ENCODE data around the gene LGR6. TPM values are rescaled to one million over a fixed set of nuclear protein-coding genes. Genes with fewer than 3 reads are reported as not detected.

The LGR6 gene
- total RNA-seq, 6 donors from 2014 or later: 0.46 to 5.2 (median 1.1) TPM

DNA sequence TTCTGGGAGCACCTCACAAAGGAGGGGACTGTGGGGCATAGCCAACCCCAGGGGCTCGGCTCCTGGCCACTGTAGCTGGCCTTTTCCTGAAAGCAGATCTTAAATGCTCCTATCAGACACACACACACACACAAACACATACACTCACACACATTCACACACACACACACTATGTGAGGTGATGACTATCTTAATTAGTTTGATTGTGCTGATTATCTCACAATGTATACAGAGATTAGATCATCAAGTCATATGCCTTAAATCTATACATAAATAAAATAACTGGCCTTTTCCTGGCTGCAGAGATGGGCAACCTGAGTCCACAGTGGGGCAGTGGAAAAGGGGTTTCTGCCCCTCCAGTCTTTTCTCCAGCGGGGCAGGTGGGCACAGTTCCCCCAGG lies 27.1 kb downstream of the LGR6 start:
- no peak overlapping the region for H3K4me3 ChIP-seq
- DNase-seq (no peak), ATAC-seq (ENCODE audit: low FRiP score in 2 of 2) (no peak)
- no peaks in the 10 kb centered on the region for H3K36me3 ChIP-seq
- TF ChIP-seq EP300 (IDR thresholded peaks at IDR 0.05) (no peak), POLR2AphosphoS5 (IDR thresholded peaks at IDR 0.05) (no peak), POLR2A (IDR thresholded peaks at IDR 0.05) (no peak)
- TF ChIP-seq, protein P1, sequence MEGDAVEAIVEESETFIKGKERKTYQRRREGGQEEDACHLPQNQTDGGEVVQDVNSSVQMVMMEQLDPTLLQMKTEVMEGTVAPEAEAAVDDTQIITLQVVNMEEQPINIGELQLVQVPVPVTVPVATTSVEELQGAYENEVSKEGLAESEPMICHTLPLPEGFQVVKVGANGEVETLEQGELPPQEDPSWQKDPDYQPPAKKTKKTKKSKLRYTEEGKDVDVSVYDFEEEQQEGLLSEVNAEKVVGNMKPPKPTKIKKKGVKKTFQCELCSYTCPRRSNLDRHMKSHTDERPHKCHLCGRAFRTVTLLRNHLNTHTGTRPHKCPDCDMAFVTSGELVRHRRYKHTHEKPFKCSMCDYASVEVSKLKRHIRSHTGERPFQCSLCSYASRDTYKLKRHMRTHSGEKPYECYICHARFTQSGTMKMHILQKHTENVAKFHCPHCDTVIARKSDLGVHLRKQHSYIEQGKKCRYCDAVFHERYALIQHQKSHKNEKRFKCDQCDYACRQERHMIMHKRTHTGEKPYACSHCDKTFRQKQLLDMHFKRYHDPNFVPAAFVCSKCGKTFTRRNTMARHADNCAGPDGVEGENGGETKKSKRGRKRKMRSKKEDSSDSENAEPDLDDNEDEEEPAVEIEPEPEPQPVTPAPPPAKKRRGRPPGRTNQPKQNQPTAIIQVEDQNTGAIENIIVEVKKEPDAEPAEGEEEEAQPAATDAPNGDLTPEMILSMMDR (IDR thresholded peaks at IDR 0.05): no peak
- 78 to 89% methylated on average over 2 of the region's 2 CpGs for WGBS, 2 donors
- peaks cover 0 to 4% (median 0%) of the 10 kb centered on the region in 4 donors for H3K4me1 ChIP-seq
- no peaks in the 10 kb centered on the region for H3K9me3 ChIP-seq
- H3K27ac ChIP-seq: no peak overlapping the region
- H3K27me3 ChIP-seq: no peaks in the 10 kb centered on the region

DNA sequence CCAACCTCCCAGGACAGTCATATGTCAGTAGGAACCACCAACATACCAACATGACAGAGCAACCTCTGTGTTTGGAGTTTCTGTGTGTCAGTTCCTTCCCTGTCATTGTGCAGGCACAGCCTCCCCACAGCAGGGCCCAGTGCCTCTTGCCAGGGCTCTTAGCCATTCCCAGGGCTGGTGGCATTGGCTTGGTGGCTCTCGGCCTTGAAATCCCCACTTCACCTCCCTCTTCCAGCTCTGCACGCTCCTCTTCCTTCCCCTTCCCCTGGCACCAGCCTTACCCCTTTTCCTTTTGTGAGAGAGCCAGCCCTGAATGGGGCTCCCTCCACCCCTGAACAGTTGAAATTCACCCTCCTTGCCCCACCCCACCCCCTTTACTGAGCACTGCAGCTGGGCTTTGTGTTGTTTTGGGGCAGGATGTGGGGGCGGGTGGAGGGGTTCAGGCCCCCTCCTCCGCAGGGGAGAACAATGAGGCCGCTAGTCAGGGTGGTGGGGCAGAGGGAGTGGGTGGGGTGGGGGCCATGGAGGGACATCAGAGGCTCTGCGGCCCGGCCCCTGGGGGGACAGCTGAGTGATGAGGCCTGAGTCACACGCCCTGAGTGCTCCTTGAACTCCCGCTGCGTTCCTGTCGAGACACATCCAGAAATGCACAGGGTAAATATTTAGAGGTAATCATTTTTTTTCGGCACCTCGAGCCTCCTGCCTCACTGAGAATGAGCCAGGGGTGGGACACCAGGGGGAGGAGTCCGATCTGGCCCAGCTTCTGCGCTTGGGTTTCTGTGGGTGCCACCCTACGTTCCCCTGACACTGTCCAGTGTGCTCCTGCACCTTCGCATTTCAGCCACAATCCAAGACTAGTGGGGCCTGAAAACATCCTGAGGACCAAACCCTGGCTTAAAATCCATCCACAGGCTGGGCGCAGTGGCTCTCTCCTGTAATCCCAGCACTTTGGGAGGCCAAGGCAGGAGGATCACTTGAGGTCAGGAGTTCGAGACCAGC lies 28.6 kb downstream of the LGR6 start:
- ATAC-seq (ENCODE audit: low FRiP score in 2 of 2): no peak

DNA sequence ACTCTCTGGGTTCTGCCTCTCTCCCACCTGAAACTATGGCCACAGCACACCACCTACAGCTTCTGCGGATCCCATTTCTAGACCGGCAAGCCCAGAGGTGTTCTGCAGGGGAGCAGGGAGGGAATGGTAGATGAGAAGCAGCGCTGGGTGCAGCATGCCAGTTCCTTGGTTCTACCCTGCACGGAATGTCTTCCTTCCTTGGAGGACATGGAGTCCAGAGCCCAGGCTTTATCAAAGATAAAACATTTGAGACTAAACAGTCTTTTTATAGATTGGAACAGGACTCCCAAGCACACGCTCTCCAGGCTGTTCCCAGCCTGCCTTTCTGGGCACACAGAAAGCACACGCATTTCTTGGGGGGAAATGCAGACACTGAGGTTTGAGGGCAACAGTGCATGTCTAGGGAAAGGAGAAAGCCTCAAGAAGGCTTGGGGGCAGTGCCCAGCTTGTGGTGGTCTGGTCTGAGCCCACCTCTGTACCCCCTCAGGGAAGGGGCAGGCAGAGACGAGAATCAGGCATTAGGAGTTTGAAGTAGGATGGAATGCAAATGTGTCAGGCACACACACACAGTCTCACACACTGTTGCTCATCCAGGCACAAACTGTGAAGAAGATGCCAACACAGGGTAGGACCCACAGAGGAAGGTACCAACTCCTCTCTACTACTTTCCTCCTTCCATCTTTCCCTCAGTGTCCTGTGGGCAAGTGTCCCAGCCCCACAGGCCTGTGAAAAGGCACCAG lies 29.7 kb downstream of the LGR6 start:
- TF ChIP-seq EP300 (IDR thresholded peaks at IDR 0.05) (no peak), POLR2A (IDR thresholded peaks at IDR 0.05) (no peak), POLR2AphosphoS5 (IDR thresholded peaks at IDR 0.05) (no peak)
- TF ChIP-seq, protein P1 (IDR thresholded peaks at IDR 0.05): no peak
- H3K27me3 ChIP-seq: no peaks in the 10 kb centered on the region
- no peaks in the 10 kb centered on the region for H3K36me3 ChIP-seq
- DNase-seq (no peak), ATAC-seq (ENCODE audit: low FRiP score in 2 of 2) (no peak)
- no peak overlapping the region for H3K4me3 ChIP-seq
- WGBS, 2 donors: 78 to 83% methylated on average over 7 of the region's 7 CpGs
- no peaks in the 10 kb centered on the region for H3K4me1 ChIP-seq
- H3K27ac ChIP-seq: no peak overlapping the region
- no peaks in the 10 kb centered on the region for H3K9me3 ChIP-seq

More for the DNA sequence above, 28.6 kb downstream of the LGR6 start:
- Histone ChIP-seq H3K4me3 (no peak overlapping the region), H3K27ac (no peak overlapping the region), H3K9me3 (no peaks in the 10 kb centered on the region), H3K4me1 (no peaks in the 10 kb centered on the region), H3K36me3 (no peaks in the 10 kb centered on the region), H3K27me3 (no peaks in the 10 kb centered on the region)
- 51 to 72% methylated on average over 16 to 19 of the region's 19 CpGs for WGBS, 2 donors
- no peak for DNase-seq
- no peak for TF ChIP-seq POLR2A (IDR thresholded peaks at IDR 0.05)

DNA sequence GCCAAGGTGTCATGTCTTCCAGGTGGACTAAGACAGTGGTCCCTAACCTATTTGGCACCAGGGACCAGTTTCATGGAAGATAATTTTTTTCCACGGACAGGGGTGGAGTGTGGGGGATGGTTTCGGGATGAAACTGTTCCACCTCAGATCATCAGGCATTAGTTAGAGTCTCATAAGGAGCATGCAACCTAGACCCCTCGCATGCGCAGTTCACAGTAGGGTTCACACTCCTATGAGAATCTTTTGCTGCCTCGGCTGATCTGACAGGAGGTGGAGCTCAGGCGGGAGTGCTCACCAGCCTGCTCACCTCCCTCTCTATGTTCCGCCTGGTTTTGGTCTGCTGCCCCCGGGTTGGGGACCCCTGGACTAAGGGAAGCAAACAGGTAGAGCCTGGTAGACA lies 30.9 kb downstream of the LGR6 start:
- H3K4me1 ChIP-seq: no peaks in the 10 kb centered on the region
- H3K9me3 ChIP-seq: no peaks in the 10 kb centered on the region
- no peak overlapping the region for H3K27ac ChIP-seq
- 89 to 92% methylated on average over 7 to 8 of the region's 8 CpGs for WGBS, 2 donors
- DNase-seq: no peak
- no peaks in the 10 kb centered on the region for H3K27me3 ChIP-seq
- TF ChIP-seq POLR2AphosphoS5 (IDR thresholded peaks at IDR 0.05) (no peak), POLR2A (IDR thresholded peaks at IDR 0.05) (no peak), EP300 (IDR thresholded peaks at IDR 0.05) (no peak)
- TF ChIP-seq, protein P1 (IDR thresholded peaks at IDR 0.05): no peak
- ATAC-seq (ENCODE audit: low FRiP score in 2 of 2): no peak
- H3K36me3 ChIP-seq: no peaks in the 10 kb centered on the region
- H3K4me3 ChIP-seq: no peak overlapping the region

DNA sequence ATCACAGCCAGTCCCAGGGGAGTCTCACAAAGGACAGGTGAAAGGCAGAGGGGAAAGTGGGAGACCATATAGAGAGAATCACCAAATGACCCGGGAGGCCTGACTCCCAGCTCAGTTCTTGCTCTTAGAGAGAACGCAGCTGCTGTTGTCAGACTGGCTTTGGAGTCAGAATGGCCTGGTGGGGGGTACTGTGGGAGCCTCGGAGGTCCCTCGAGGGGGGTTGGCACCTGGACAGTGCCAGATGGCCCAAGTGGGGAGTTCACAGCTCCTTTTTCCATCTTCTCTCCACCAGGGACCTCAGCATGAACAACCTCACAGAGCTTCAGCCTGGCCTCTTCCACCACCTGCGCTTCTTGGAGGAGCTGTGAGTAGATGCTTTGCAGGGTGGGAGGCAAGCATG lies 31.5 kb downstream of the LGR6 start:
- WGBS, 2 donors: 67 to 73% methylated on average over 3 of the region's 5 CpGs
- Histone ChIP-seq H3K36me3 (no peaks in the 10 kb centered on the region), H3K4me3 (no peak overlapping the region), H3K4me1 (no peaks in the 10 kb centered on the region), H3K27me3 (no peaks in the 10 kb centered on the region), H3K27ac (no peak overlapping the region), H3K9me3 (no peaks in the 10 kb centered on the region)
- DNase-seq (no peak), ATAC-seq (ENCODE audit: low FRiP score in 2 of 2) (no peak)
- TF ChIP-seq POLR2A (IDR thresholded peaks at IDR 0.05) (no peak), EP300 (IDR thresholded peaks at IDR 0.05) (no peak), POLR2AphosphoS5 (IDR thresholded peaks at IDR 0.05) (no peak)
- TF ChIP-seq, protein P1 (IDR thresholded peaks at IDR 0.05): no peak

All from upper lobe of left lung (tissue), 6 donors.